Activated naive CD4-positive, alpha-beta T cell treated with anti-CD3 and anti-CD28 coated beads, Interleukin-2, amount 10 ng/mL, durations not matched to agents 5 hours and 36 hours (primary cell): ENCODE results near the gene RFPL4A. TPM values are rescaled to one million over a fixed set of nuclear protein-coding genes. Genes with fewer than 3 reads are reported as not detected.

Source experiments
- total RNA-seq, 2 experiments: library from RNA; stranded (reverse); gene quantifications; one replicate each; pipeline ENCODE4 v1.2.3, GENCODE V29; 2021

Gene RFPL4A
- total RNA-seq: not detected

DNA sequence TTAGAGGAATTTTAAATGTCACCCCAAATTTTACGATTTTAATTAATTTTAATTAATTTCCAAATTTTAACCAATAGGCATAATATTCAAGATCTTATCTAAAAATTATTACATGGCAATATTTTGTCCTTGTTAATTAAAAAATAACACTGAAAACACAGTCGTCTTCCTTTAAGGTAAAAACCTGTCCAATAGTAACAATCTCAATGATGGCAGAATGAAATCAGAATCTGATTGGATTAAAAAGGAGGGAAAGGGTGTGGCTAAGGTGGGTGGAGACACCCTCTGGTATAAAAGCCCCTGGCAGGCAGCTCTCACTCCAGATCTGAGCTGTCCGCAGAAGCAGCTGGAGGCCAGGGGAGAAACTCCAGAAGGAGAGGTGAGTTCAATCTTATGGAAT lies at the start of gene RFPL4A:
TSS of gene RFPL4A (plus strand) at position 301 of the 400 bp plus-strand sequence. CDS start 2,704 bp downstream, outside the sequence.

GRCh38 chr19:55738302-55738701 lies 20.6 kb upstream of the RFPL4A start, which contains the start of gene NLRP9:
NLRP9 (minus strand) TSS chr19:55738402; CDS start chr19:55738374, 28 bp downstream.

DNA sequence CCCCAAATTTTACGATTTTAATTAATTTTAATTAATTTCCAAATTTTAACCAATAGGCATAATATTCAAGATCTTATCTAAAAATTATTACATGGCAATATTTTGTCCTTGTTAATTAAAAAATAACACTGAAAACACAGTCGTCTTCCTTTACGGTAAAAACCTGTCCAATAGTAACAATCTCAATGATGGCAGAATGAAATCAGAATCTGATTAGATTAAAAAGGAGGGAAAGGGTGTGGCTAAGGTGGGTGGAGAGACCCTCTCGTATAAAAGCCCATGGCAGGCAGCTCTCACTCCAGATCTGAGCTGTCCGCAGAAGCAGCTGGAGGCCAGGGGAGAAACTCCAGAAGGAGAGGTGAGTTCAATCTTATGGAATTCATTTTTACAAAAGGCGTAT lies 9.9 kb downstream of the RFPL4A start, which contains the start of gene RFPL4AL1:
TSS of gene RFPL4AL1 (plus strand) at position 301 of the 400 bp plus-strand sequence. CDS start 2,687 bp downstream, outside the sequence.

Other genes starting within 250 kb of the RFPL4A start
- not detected for gene SBK2, start 222.0 kb upstream of the RFPL4A start, total RNA-seq
- not detected for gene SBK3, start 213.6 kb upstream of the RFPL4A start, total RNA-seq
- 1 to 10 TPM; 6.4 to 7.8 TPM for gene ZNF579, start 178.2 kb upstream of the RFPL4A start, total RNA-seq
- 10 to 100 TPM; 14.7 to 16.3 TPM for gene FIZ1, start 159.6 kb upstream of the RFPL4A start, total RNA-seq
- gene ZNF524, start 158.8 kb upstream of the RFPL4A start, total RNA-seq: 10 to 100 TPM; 33.7 to 35.0 TPM
- 10 to 100 TPM; 16.1 to 16.2 TPM for gene ZNF865, start 153.4 kb upstream of the RFPL4A start, total RNA-seq
- gene ZNF784, start 134.5 kb upstream of the RFPL4A start, total RNA-seq: 1 to 10 TPM; 7.2 to 8.1 TPM
- gene ZNF580, start 118.1 kb upstream of the RFPL4A start, total RNA-seq: 10 to 100 TPM; 41.8 to 50.6 TPM
- gene ZNF581, start 115.4 kb upstream of the RFPL4A start, total RNA-seq: 10 to 100 TPM; 39.1 to 39.3 TPM
- gene CCDC106, start 110.9 kb upstream of the RFPL4A start, total RNA-seq: 1 to 10 TPM; 8.8 to 8.9 TPM
- 100 to 1,000 TPM; 221 to 225 TPM for gene U2AF2, start 104.1 kb upstream of the RFPL4A start, total RNA-seq
- gene EPN1, start 83.9 kb upstream of the RFPL4A start, total RNA-seq: 10 to 100 TPM; 55.7 to 56.8 TPM
- gene NLRP9, start 20.7 kb upstream of the RFPL4A start, total RNA-seq: not detected
- not detected for gene RFPL4AL1, start 10.0 kb downstream of the RFPL4A start, total RNA-seq
- gene NLRP11, start 72.9 kb downstream of the RFPL4A start, total RNA-seq: not detected
- not detected for gene NLRP4, start 77.4 kb downstream of the RFPL4A start, total RNA-seq
- not detected for gene NLRP13, start 173.2 kb downstream of the RFPL4A start, total RNA-seq
- not detected for gene NLRP8, start 188.7 kb downstream of the RFPL4A start, total RNA-seq
- not detected for gene NLRP5, start 227.7 kb downstream of the RFPL4A start, total RNA-seq